ENCODE measurements around the gene VTI1B.
"Not testable (repeated sequence)": the region's sequence is repeated elsewhere in the genome, so short reads cannot be mapped to it uniquely, and the experiment has no call there.

Gene VTI1B

GRCh38 chr14:67674480-67675218 is at the start of gene VTI1B:
TSS of gene VTI1B (minus strand) at chr14:67674632. CDS start at chr14:67674489, 143 bp downstream.
- DNase-seq (ENCODE audit: low read depth in 2 of 2) = peak; percentile 63 to 70

DNA sequence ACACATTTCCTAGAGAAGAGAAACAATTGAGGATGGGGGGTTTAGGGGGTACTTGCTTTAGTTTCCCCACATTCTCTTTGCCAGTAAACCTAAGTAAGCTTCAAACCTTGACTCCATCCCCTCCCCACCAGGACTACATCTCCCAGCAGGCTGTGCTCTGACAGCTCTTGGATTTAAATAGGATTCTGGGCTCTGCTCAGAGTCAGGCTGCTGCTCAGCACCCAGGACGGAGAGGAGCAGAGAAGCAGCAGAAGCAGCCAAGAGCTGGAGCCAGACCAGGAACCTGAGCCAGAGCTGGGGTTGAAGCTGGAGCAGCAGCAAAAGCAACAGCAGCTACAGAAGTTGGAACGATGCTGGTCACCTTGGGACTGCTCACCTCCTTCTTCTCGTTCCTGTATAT is 47.9 kb upstream of the VTI1B start:
- DNase-seq (ENCODE audit: low read depth in 2 of 2) = no peak

GRCh38 chr14:67721875-67722274 is 47.4 kb upstream of the VTI1B start:
- DNase-seq (ENCODE audit: low read depth in 2 of 2) = no peak

DNA sequence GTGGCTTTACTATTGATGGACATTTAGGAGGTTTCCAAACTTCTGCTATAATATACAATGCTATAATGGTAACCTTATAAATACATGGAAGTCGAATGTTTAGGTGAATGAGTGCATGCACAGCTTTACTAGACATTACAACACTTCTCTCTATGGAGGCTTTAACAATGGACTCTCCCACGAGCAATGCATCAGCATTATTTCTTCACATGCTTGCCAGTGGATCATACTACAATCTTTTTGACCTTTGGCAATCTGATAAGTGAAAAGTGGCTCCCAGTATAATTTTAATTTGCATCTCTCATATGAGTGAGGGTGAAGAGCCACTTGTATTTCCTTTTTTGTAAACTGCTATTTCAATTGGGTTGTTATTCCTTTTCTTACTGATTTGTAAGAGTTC is 45.4 kb upstream of the VTI1B start:
- DNase-seq (ENCODE audit: low read depth in 2 of 2) = no peak

- DNase-seq (ENCODE audit: low read depth in 2 of 2) = not testable (repeated sequence)
Observed at GRCh38 chr14:67719385-67719784, 45.0 kb upstream of the VTI1B start.

DNA sequence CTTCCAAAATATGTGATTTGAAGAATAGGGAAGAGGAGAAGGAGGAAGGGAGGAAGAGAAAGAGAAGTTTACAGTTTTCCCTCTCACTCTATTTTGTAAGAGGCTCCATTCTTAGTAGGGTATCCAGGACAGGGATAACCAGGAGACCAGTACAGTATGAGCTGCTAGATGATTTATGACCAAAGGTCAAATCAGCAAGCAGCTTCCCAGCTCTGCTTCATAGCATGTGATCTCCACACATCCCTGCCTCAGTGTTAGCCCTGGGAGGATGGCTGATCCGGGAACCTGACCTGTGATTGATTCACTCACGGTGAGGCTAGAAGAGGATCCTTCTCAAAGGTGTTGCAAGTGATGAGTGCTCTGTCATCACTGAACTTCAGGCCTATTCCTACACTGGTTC is 43.8 kb upstream of the VTI1B start:
- DNase-seq (ENCODE audit: low read depth in 2 of 2) = no peak

DNA sequence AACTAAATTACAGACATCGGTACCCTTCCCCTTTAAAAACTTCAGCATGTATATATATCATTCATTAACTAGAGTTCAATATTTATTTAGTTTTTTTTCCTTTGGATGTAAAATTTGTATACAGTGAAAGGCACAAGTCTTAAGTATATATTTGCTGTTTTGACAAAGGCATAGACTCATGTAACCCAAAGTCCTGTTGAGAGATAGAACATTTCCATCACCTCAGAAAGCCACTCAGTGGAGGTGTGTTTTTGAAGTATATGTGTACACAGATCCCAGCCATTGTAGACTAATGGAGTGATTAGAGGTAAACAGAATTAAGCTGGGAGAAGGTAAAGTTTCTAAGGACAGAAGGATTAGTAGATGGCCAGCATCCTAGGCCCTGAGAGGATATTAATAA is 42.6 kb upstream of the VTI1B start:
- DNase-seq (ENCODE audit: low read depth in 2 of 2) = no peak

GRCh38 chr14:67710209-67710608 is 35.8 kb upstream of the VTI1B start:
- DNase-seq (ENCODE audit: low read depth in 2 of 2) = no peak

DNA sequence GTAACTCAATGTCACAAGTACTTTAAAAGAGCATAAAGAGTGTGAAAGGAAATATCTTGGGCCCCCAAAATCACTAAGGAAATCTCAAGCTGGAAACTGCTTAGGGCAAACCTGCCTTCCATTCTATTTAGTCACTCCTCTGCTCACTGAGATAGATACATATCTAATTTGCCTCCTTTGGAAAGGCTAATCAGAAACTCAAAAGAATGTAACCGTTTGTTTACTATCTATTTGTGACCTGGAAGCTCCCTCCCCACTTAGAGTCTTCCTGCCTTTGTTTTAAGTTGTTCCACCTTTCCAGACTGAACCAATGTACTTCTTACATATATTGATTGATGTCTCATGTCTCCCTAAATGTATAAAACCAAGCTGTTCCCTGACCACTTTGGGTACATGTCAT is 35.4 kb upstream of the VTI1B start:
- DNase-seq (ENCODE audit: low read depth in 2 of 2) = not testable (repeated sequence)

DNA sequence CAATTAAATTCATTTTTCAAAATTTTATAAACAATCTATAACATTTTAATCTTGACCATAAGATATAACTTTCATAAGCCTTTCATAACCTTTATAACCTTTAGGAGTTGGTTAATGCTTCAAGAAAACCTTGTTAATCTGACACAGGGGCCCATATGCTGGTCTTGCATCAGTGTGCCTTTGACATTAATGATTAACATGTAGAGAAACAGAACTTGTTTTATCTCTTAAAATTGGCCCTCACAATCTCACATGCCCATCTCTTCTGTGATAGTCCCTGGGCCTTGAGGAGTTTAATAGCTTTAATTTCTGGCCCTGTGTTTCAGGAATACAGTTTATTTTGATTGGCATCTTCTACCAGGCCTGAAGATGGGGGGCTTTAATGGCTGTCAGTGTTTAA is 34.9 kb upstream of the VTI1B start:
- DNase-seq (ENCODE audit: low read depth in 2 of 2) = not testable (repeated sequence)

DNA sequence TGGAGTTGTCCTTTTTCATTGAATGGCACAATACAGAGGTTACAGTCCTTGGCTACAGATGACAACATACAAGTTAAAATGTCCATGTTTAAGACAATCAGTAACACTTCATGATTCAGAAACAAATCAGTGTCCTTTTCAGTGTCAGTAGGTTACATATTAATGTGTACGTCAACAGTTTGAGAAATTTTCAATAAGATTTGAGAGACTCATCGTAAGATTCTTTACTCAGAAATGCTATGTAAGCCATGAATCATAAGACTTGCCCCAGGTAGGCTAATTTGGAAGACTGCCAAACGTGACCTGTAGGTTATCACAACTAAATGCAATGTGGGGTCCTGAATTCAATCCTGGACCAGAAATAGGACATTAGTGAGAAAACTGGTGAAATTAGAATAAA is 30.8 kb upstream of the VTI1B start:
- no peak for DNase-seq (ENCODE audit: low read depth in 2 of 2)

- DNase-seq (ENCODE audit: low read depth in 2 of 2) = peak in 1 of 2 donors; percentile 7
Observed at GRCh38 chr14:67704484-67705089, 30.2 kb upstream of the VTI1B start.

DNA sequence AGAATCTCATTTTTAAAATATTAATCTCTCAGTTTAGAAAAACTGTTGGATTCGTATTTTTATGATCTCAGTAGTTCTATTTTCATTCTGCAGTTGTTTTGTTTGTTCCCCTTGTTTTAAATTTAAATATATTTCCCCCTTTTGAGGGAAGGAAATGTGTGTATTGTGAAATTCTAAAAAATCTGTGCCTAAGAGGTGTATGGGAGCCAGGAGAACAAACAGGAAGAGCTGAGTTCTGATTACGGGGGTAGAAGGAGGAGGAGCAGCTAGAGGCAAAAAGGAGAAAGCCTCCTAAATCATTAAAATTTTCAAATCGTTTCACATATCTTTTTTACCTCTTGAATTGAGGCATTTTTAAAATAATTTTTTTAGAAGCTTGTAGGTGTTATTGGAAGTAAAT is 29.6 kb upstream of the VTI1B start:
- DNase-seq (ENCODE audit: low read depth in 2 of 2) = no peak

- not testable (repeated sequence) for DNase-seq (ENCODE audit: low read depth in 2 of 2)
Observed at GRCh38 chr14:67701492-67701891, 27.1 kb upstream of the VTI1B start, which contains the start of gene RDH12. TSS of gene RDH12 (plus strand) at chr14:67701886. CDS start at chr14:67722643, 20,757 bp downstream.

DNA sequence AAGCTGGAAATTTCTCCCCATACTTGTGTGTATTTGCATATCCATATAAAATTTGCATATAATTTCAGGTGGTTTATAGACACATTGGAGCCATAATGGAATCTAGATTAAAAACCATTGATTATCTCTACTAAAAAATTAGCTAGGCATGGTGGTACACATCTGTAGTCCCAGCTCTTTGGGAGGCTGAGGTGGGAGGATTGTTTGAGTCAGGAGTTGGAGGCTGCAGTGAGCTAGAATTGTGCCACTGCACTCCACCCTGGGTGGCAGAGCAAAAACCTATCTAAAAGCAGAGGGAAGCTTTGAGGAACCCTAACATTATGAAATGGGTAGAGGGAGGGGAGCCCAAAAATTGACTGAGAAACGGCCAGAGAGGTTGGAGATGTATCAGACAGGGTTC is 23.7 kb upstream of the VTI1B start:
- no peak for DNase-seq (ENCODE audit: low read depth in 2 of 2)

GRCh38 chr14:67697006-67697405 is 22.6 kb upstream of the VTI1B start:
- DNase-seq (ENCODE audit: low read depth in 2 of 2) = no peak

DNA sequence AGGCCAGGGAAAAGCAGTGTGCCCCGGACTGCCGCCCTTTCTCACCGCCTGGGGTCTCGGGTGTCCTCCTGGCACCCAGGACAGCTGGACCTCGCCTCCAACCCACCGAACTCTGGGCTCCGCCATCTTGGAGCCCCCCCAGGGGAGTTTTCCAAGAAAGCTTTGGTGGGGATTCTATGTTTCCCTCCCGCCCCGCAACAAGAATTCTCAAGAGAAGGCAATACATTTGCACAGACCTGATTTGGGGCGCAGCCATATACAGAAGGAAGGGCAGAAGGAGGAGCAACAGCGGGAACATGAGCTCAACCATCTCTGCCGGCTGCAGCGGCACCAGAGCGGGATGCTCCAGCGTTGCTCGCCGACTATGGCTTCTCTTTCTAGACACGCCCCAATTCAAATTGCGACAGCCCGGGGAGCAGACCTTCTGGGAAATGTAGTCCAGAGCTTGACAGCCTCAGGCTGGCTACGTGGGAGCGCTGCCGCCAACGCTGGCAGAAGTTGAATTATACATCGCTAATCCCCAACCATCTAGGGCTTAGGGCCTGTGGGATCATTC is 21.0 kb upstream of the VTI1B start, which contains the start of gene RDH11:
Gene RDH11 (minus strand): TSS at position 371 of the 556 bp plus-strand sequence. CDS start 61 bp downstream, at position 310.
- peak; percentile 68 to 79 for DNase-seq (ENCODE audit: low read depth in 2 of 2)

DNA sequence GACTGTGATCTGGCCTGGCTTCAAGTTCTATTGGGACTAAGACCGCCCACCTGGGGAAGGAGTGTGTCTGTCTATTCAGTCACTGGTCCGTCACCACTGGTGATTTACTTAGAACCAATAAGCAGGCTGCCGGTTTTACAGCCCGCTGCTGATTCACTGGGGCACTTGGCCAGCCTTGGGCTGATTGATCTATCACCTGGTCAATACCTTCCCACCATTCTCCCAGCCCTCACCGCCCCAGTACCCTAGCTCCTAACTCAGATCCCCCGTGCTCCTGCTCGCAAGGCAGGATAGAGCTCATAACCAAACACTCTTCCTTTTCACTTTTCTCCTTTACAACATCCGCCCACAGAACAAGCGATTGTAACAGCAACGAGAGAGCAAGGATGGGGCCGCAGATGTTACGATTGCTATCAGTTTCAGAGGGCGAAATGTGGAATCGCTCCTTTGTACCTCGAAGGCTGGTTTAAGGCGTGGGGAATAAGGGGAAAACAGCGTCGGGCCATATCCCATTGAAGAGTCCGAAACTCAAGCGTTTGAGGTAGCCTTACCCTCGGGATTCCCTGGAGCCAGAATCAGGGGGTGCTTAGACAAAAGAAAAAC is 20.5 kb upstream of the VTI1B start:
- DNase-seq (ENCODE audit: low read depth in 2 of 2) = peak; percentile 59 to 74

- no peak for DNase-seq (ENCODE audit: low read depth in 2 of 2)
Observed at GRCh38 chr14:67690011-67690410, 15.6 kb upstream of the VTI1B start.

GRCh38 chr14:67683842-67684241 is 9.4 kb upstream of the VTI1B start:
- no peak for DNase-seq (ENCODE audit: low read depth in 2 of 2)

DNA sequence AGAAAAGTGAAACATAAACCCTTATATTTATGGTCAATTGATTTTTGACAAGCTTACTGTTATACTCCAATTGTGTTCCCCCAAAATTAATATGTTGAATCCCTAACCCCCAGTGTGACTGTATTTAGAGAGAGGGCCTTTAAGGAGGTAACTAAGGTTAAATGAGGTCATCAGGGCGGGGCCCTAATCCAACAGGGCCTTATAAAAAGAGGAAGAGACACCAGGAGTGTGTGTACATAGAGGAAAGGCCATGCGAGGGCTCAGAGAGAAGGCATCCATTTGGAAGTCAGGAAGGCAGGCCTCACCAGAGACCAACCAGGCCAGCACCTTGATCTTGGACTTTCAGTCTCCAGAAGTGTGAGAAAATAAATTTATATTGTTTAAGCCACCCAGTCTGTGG is 6.5 kb upstream of the VTI1B start:
- no peak for DNase-seq (ENCODE audit: low read depth in 2 of 2)

DNA sequence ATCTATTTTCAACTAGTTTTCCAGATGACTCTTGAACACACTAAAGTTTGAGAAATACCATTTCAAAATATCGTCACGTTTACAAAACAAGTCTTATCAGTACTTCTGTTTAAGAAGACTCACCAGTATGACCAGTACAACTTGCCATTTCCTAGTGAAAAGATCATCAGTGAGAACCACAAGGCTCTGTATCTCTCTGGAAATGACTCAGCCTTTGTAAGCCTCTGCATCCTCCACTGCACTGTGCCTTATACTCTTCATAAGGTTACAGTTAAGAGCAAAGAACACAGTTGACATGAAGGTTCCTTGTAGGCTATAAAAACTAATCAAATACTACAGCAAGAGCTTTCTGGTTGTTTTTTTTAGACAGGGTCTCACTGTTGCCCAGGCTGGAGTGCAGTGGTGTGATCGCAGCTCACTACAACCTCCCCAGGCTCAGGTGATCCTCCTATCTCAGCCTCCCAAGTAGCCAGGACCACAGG is 5.7 kb upstream of the VTI1B start:
- no peak for DNase-seq (ENCODE audit: low read depth in 2 of 2)
